ENCODE measurements around the gene ZDHHC20. TPM values are rescaled to one million over a fixed set of nuclear protein-coding genes. Genes with fewer than 3 reads are reported as not detected.
"Not testable (repeated sequence)": the region's sequence is repeated elsewhere in the genome, so short reads cannot be mapped to it uniquely, and the experiment has no call there.

ZDHHC20 gene
- total RNA-seq, 1 donor, result 171 TPM

- no peak overlapping the region for H3K4me3 ChIP-seq (ENCODE audit: low read length)
- no peaks in the 10 kb centered on the region for H3K9me3 ChIP-seq (ENCODE audit: low read depth, low read length)
- no peaks in the 10 kb centered on the region for H3K4me1 ChIP-seq (ENCODE audit: insufficient read depth, low read length)
- no peaks in the 10 kb centered on the region for H3K27me3 ChIP-seq (ENCODE audit: insufficient read depth, low read length)
These were observed 56.4 kb downstream of the ZDHHC20 start for GRCh38 chr13:21402586-21403307.

GRCh38 chr13:21399741-21400140 is 59.4 kb downstream of the ZDHHC20 start:
- H3K9me3 ChIP-seq (ENCODE audit: low read depth, low read length), result no peaks in the 10 kb centered on the region
- no peaks in the 10 kb centered on the region for H3K27me3 ChIP-seq (ENCODE audit: insufficient read depth, low read length)
- peaks cover 6% of the 10 kb centered on the region for H3K4me1 ChIP-seq (ENCODE audit: insufficient read depth, low read length)
- H3K4me3 ChIP-seq (ENCODE audit: low read length), result no peak overlapping the region

- Histone ChIP-seq H3K9me3 (ENCODE audit: low read depth, low read length) (no peaks in the 10 kb centered on the region), H3K4me3 (ENCODE audit: low read length) (no peak overlapping the region), H3K4me1 (ENCODE audit: insufficient read depth, low read length) (peaks cover 6% of the 10 kb centered on the region), H3K27me3 (ENCODE audit: insufficient read depth, low read length) (no peaks in the 10 kb centered on the region)
These were observed 63.1 kb downstream of the ZDHHC20 start for GRCh38 chr13:21395953-21396352.

GRCh38 chr13:21389124-21389523 is 70.0 kb downstream of the ZDHHC20 start:
- Histone ChIP-seq H3K9me3 (ENCODE audit: low read depth, low read length) (no peaks in the 10 kb centered on the region), H3K27me3 (ENCODE audit: insufficient read depth, low read length) (no peaks in the 10 kb centered on the region), H3K4me1 (ENCODE audit: insufficient read depth, low read length) (no peaks in the 10 kb centered on the region), H3K4me3 (ENCODE audit: low read length) (no peak overlapping the region)

- Histone ChIP-seq H3K9me3 (ENCODE audit: low read depth, low read length) (no peaks in the 10 kb centered on the region), H3K27me3 (ENCODE audit: insufficient read depth, low read length) (no peaks in the 10 kb centered on the region), H3K4me3 (ENCODE audit: low read length) (no peak overlapping the region), H3K4me1 (ENCODE audit: insufficient read depth, low read length) (no peaks in the 10 kb centered on the region)
These were observed 73.4 kb downstream of the ZDHHC20 start for GRCh38 chr13:21385710-21386109.

- Histone ChIP-seq H3K27me3 (ENCODE audit: insufficient read depth, low read length) (no peaks in the 10 kb centered on the region), H3K4me1 (ENCODE audit: insufficient read depth, low read length) (no peaks in the 10 kb centered on the region), H3K4me3 (ENCODE audit: low read length) (no peak overlapping the region), H3K9me3 (ENCODE audit: low read depth, low read length) (no peaks in the 10 kb centered on the region)
These were observed 76.0 kb downstream of the ZDHHC20 start for GRCh38 chr13:21383090-21383489.

- H3K4me3 ChIP-seq (ENCODE audit: low read length); H3K9me3 ChIP-seq (ENCODE audit: low read depth, low read length); H3K27me3 ChIP-seq (ENCODE audit: insufficient read depth, low read length); H3K4me1 ChIP-seq (ENCODE audit: insufficient read depth, low read length): not testable (repeated sequence)
These were observed 81.8 kb downstream of the ZDHHC20 start for GRCh38 chr13:21376998-21377985.

GRCh38 chr13:21372530-21372929 is 86.6 kb downstream of the ZDHHC20 start:
- Histone ChIP-seq H3K27me3 (ENCODE audit: insufficient read depth, low read length) (no peaks in the 10 kb centered on the region), H3K9me3 (ENCODE audit: low read depth, low read length) (no peaks in the 10 kb centered on the region), H3K4me1 (ENCODE audit: insufficient read depth, low read length) (no peaks in the 10 kb centered on the region), H3K4me3 (ENCODE audit: low read length) (no peak overlapping the region)

- Histone ChIP-seq H3K27me3 (ENCODE audit: insufficient read depth, low read length) (no peaks in the 10 kb centered on the region), H3K9me3 (ENCODE audit: low read depth, low read length) (no peaks in the 10 kb centered on the region), H3K4me3 (ENCODE audit: low read length) (no peak overlapping the region), H3K4me1 (ENCODE audit: insufficient read depth, low read length) (no peaks in the 10 kb centered on the region)
These were observed 88.1 kb downstream of the ZDHHC20 start for GRCh38 chr13:21371011-21371410.

GRCh38 chr13:21365574-21365973 is 93.5 kb downstream of the ZDHHC20 start:
- Histone ChIP-seq H3K4me1 (ENCODE audit: insufficient read depth, low read length) (no peaks in the 10 kb centered on the region), H3K4me3 (ENCODE audit: low read length) (no peak overlapping the region)

GRCh38 chr13:21364916-21365315 is 94.2 kb downstream of the ZDHHC20 start:
- H3K9me3 ChIP-seq (ENCODE audit: low read depth, low read length), result no peaks in the 10 kb centered on the region
- no peak overlapping the region for H3K4me3 ChIP-seq (ENCODE audit: low read length)
- H3K27me3 ChIP-seq (ENCODE audit: insufficient read depth, low read length), result no peaks in the 10 kb centered on the region
- no peaks in the 10 kb centered on the region for H3K4me1 ChIP-seq (ENCODE audit: insufficient read depth, low read length)

More at GRCh38 chr13:21365574-21365973, 93.5 kb downstream of the ZDHHC20 start:
- Histone ChIP-seq H3K9me3 (ENCODE audit: low read depth, low read length) (no peaks in the 10 kb centered on the region), H3K27me3 (ENCODE audit: insufficient read depth, low read length) (no peaks in the 10 kb centered on the region)

- Histone ChIP-seq H3K4me3 (ENCODE audit: low read length) (no peak overlapping the region), H3K9me3 (ENCODE audit: low read depth, low read length) (no peaks in the 10 kb centered on the region), H3K4me1 (ENCODE audit: insufficient read depth, low read length) (no peaks in the 10 kb centered on the region), H3K27me3 (ENCODE audit: insufficient read depth, low read length) (no peaks in the 10 kb centered on the region)
These were observed 94.7 kb downstream of the ZDHHC20 start for GRCh38 chr13:21364357-21364756.

GRCh38 chr13:21362741-21363140 is 96.4 kb downstream of the ZDHHC20 start:
- Histone ChIP-seq H3K4me3 (ENCODE audit: low read length) (no peak overlapping the region), H3K4me1 (ENCODE audit: insufficient read depth, low read length) (no peaks in the 10 kb centered on the region), H3K9me3 (ENCODE audit: low read depth, low read length) (no peaks in the 10 kb centered on the region), H3K27me3 (ENCODE audit: insufficient read depth, low read length) (no peaks in the 10 kb centered on the region)

- Histone ChIP-seq H3K4me1 (ENCODE audit: insufficient read depth, low read length) (no peaks in the 10 kb centered on the region), H3K27me3 (ENCODE audit: insufficient read depth, low read length) (no peaks in the 10 kb centered on the region), H3K9me3 (ENCODE audit: low read depth, low read length) (no peaks in the 10 kb centered on the region), H3K4me3 (ENCODE audit: low read length) (no peak overlapping the region)
These were observed 97.4 kb downstream of the ZDHHC20 start for GRCh38 chr13:21361706-21362105.

- H3K4me3 ChIP-seq (ENCODE audit: low read length), result no peak overlapping the region
- H3K4me1 ChIP-seq (ENCODE audit: insufficient read depth, low read length), result no peaks in the 10 kb centered on the region
- no peaks in the 10 kb centered on the region for H3K27me3 ChIP-seq (ENCODE audit: insufficient read depth, low read length)
These were observed 98.0 kb downstream of the ZDHHC20 start for GRCh38 chr13:21361123-21361522.

More at GRCh38 chr13:21361123-21361522, 98.0 kb downstream of the ZDHHC20 start:
- H3K9me3 ChIP-seq (ENCODE audit: low read depth, low read length), result no peaks in the 10 kb centered on the region

Measured in mononuclear cell (primary cell).